Right ventricle myocardium inferior (tissue), 1 donor: ENCODE results near the gene SYNE2. TPM values are rescaled to one million over a fixed set of nuclear protein-coding genes. Genes with fewer than 3 reads are reported as not detected.

ENCODE experiments used
- microRNA-seq: library from miRNA; unstranded; fragments of <30 nt; microRNA quantifications from one replicate; pipeline ENCODE4 v1.2.0, GENCODE V29; 2020
- total RNA-seq: library from RNA; stranded (reverse); fragmentation: NEBNext Ultra II Directional; extraction: Animal tissue kit (Norgen Biotek cat#: 25700); gene quantifications from one replicate; pipeline ENCODE4 v1.2.1, GENCODE V29; 2021
- donor health status: DM: no; HTN: yes; CAD: no; lungs with severe emphysema.

The SYNE2 gene
- total RNA-seq, 1 donor from 2014 or later = 191 TPM

Small RNAs within 50 kb of the gene (microRNA-seq; reads per million reads assigned to microRNA genes)
- not detected for gene MIR548H1

Other genes starting within 250 kb of the SYNE2 start
- 6.6 TPM for gene WDR89, start 211.1 kb upstream of the SYNE2 start, total RNA-seq
- gene SGPP1, start 124.9 kb upstream of the SYNE2 start, total RNA-seq = 5.4 TPM